Measurements from ENCODE around the gene BEGAIN.

- no peak for TF ChIP-seq CTCF (IDR thresholded peaks at IDR 0.05; ENCODE audit: low read length)
- no peak for TF ChIP-seq EZH2 (IDR thresholded peaks at IDR 0.05; ENCODE audit: borderline replicate concordance, low read length)
These were observed 46.9 kb downstream of the BEGAIN start for GRCh38 chr14:100540141-100540925.

Measured in OCI-LY1 (cell line).